ENCODE data around the gene WDR41. TPM values are rescaled to one million over a fixed set of nuclear protein-coding genes. Genes with fewer than 3 reads are reported as not detected.

WDR41 gene
- total and polyA plus RNA-seq, 9 of the 15 experiments (the other 6 are each of a cell fraction or from before 2014, with no cell fraction given) = 33.6 to 67.2 (median 55.5) TPM

DNA sequence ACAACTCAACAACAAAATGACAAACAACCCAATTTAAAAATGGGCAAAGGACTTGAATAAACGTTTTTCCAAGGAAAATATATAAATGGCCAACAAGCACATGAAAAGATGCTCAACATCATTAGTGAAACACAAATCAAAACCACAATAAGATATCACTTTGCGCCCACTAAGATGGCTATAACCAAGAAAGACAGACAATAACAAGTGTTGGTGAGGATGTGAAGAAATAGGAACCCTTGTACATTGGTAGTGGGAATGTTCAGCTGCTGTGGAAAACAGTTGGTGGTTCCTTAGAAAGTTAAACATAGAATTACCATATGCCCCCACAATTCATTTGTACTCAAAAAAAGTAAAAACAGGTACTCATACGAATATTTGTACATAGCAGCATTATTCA lies 39.2 kb upstream of the WDR41 start:
- no TSS peak for BruUV-seq (replicated peaks)

More for the DNA sequence above, 39.2 kb upstream of the WDR41 start:
- intact Hi-C loops (cut with micrococcal nuclease) = no loop called here
- ChIA-PET POLR2A (no interaction called here), CTCF (ENCODE audit: low intra/inter-chr PET ratio) (no interaction called here)
- Histone ChIP-seq H4K20me1 (replicated peaks; ENCODE audit: control insufficient read depth, insufficient read depth, low read length) (no peaks in the 10 kb centered on the region), H3K27ac (ENCODE audit: extremely low read depth, low read depth, low read length) (no peak overlapping the region), H3K27me3 (ENCODE audit: control insufficient read depth in 2 of 2, insufficient read depth in 2 of 2, low read length in 2 of 2) (no peaks in the 10 kb centered on the region), H3K36me3 (ENCODE audit: control insufficient read depth, insufficient read depth, low read length) (no peaks in the 10 kb centered on the region), H3K4me2 (ENCODE audit: insufficient read depth, low read length) (no peak overlapping the region), H2AFZ (ENCODE audit: low read depth, low read length) (no peak overlapping the region), H3K4me1 (replicated peaks in 1 of 2; ENCODE audit: control insufficient read depth in 2 of 2, insufficient read depth in 2 of 2, low read length in 2 of 2) (no peaks in the 10 kb centered on the region), H3K9ac (ENCODE audit: insufficient read depth in 1 of 2, low read depth in 2 of 2, low read length in 2 of 2) (no peak overlapping the region), H3K9me3 (replicated peaks; ENCODE audit: control insufficient read depth, insufficient read depth, low read depth, low read length) (no peaks in the 10 kb centered on the region), H3K79me2 (ENCODE audit: control insufficient read depth, insufficient read depth, low read length) (no peaks in the 10 kb centered on the region), H3K9me1 (ENCODE audit: control insufficient read depth, insufficient read depth, low read length) (no peaks in the 10 kb centered on the region), H3K4me3 (no peak overlapping the region)
- DNase-seq (ENCODE audit: extremely low read depth in 1 of 4, low spot score in 3 of 4) (no peak), FAIRE-seq (no peak), ATAC-seq (no peak)
- TF ChIP-seq EZH2 (IDR thresholded peaks at IDR 0.05; ENCODE audit: borderline replicate concordance, low read depth, low read length) = no peak
- TF ChIP-seq, protein P1, sequence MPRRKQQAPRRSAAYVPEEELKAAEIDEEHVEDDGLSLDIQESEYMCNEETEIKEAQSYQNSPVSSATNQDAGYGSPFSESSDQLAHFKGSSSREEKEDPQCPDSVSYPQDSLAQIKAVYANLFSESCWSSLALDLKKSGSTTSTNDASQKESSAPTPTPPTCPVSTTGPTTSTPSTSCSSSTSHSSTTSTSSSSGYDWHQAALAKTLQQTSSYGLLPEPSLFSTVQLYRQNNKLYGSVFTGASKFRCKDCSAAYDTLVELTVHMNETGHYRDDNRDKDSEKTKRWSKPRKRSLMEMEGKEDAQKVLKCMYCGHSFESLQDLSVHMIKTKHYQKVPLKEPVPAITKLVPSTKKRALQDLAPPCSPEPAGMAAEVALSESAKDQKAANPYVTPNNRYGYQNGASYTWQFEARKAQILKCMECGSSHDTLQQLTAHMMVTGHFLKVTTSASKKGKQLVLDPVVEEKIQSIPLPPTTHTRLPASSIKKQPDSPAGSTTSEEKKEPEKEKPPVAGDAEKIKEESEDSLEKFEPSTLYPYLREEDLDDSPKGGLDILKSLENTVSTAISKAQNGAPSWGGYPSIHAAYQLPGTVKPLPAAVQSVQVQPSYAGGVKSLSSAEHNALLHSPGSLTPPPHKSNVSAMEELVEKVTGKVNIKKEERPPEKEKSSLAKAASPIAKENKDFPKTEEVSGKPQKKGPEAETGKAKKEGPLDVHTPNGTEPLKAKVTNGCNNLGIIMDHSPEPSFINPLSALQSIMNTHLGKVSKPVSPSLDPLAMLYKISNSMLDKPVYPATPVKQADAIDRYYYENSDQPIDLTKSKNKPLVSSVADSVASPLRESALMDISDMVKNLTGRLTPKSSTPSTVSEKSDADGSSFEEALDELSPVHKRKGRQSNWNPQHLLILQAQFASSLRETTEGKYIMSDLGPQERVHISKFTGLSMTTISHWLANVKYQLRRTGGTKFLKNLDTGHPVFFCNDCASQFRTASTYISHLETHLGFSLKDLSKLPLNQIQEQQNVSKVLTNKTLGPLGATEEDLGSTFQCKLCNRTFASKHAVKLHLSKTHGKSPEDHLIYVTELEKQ (CRISPR knock-in tag; IDR thresholded peaks at IDR 0.05) = no peak
- 0% methylated on average over 3 of the region's 3 CpGs for WGBS (ENCODE audit: insufficient coverage, low coverage, missing lambda C conversion rate)
- in situ Hi-C loops (cut with MboI) = no loop called here

Measured in K562 (cell line).